ENCODE measurements around the gene FAM83B. TPM values are rescaled to one million over a fixed set of nuclear protein-coding genes. Genes with fewer than 3 reads are reported as not detected.
"Not testable (repeated sequence)": the region's sequence is repeated elsewhere in the genome, so short reads cannot be mapped to it uniquely, and the experiment has no call there.

The FAM83B gene
- total RNA-seq, 4 donors from 2014 or later, result 0.26 to 1.0 (median 0.44) TPM

GRCh38 chr6:54817236-54817635 is 29.3 kb upstream of the FAM83B start:
- in situ Hi-C loops (cut with MboI; ENCODE audit: low sequenced_read_pairs in 4 of 4), result no loop called here
- no peak overlapping the region for H3K4me3 ChIP-seq
- no peaks in the 10 kb centered on the region for H3K27me3 ChIP-seq

DNA sequence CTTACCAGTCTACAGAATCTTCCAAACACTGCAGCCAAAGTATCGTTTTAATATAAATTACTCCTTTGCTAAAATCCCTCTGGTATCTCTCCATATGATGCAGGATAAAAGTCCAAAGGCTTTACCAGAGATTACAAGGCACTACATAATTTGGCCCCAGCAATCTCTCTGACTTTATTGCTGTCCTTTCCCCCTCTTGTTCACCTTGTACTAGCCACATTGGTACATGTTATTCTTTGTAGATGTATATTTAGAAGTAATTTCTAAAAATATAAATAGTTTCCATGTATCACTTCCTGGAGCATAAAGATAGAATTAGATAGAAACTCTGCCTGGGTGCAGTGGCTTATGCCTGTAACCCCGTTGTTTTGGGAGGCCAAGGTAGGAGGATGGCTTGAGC is 28.7 kb upstream of the FAM83B start:
- Histone ChIP-seq H3K4me3 (no peak overlapping the region), H3K9me3 (no peaks in the 10 kb centered on the region), H3K27ac (no peak overlapping the region), H3K36me3 (no peaks in the 10 kb centered on the region), H3K27me3 (no peaks in the 10 kb centered on the region), H3K4me1 (no peaks in the 10 kb centered on the region)
- TF ChIP-seq, protein P1, sequence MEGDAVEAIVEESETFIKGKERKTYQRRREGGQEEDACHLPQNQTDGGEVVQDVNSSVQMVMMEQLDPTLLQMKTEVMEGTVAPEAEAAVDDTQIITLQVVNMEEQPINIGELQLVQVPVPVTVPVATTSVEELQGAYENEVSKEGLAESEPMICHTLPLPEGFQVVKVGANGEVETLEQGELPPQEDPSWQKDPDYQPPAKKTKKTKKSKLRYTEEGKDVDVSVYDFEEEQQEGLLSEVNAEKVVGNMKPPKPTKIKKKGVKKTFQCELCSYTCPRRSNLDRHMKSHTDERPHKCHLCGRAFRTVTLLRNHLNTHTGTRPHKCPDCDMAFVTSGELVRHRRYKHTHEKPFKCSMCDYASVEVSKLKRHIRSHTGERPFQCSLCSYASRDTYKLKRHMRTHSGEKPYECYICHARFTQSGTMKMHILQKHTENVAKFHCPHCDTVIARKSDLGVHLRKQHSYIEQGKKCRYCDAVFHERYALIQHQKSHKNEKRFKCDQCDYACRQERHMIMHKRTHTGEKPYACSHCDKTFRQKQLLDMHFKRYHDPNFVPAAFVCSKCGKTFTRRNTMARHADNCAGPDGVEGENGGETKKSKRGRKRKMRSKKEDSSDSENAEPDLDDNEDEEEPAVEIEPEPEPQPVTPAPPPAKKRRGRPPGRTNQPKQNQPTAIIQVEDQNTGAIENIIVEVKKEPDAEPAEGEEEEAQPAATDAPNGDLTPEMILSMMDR (IDR thresholded peaks at IDR 0.05 in 4 of 5, conservative IDR thresholded peaks at IDR 0.05 in 1 of 5), result no peak
- no peak for TF ChIP-seq POLR2A (IDR thresholded peaks at IDR 0.05)
- DNase-seq (no peak), ATAC-seq (no peak)
- in situ Hi-C loops (cut with MboI; ENCODE audit: low sequenced_read_pairs in 4 of 4) (no loop called here), intact Hi-C loops (cut with DNase I; ENCODE audit: low total_unique reads) (no loop called here)

More at GRCh38 chr6:54817236-54817635, 29.3 kb upstream of the FAM83B start:
- TF ChIP-seq, protein P1 (IDR thresholded peaks at IDR 0.05 in 4 of 5, conservative IDR thresholded peaks at IDR 0.05 in 1 of 5), result no peak
- TF ChIP-seq POLR2A (IDR thresholded peaks at IDR 0.05), result no peak
- DNase-seq (no peak), ATAC-seq (no peak)
- Histone ChIP-seq H3K4me1 (no peaks in the 10 kb centered on the region), H3K27ac (no peak overlapping the region), H3K9me3 (no peaks in the 10 kb centered on the region), H3K36me3 (no peaks in the 10 kb centered on the region)
- intact Hi-C loops (cut with DNase I; ENCODE audit: low total_unique reads), result no loop called here

- DNase-seq; H3K4me1 ChIP-seq; ATAC-seq; H3K27me3 ChIP-seq; in situ Hi-C loops (cut with MboI; ENCODE audit: low sequenced_read_pairs in 4 of 4); H3K36me3 ChIP-seq; H3K4me3 ChIP-seq; H3K9me3 ChIP-seq; H3K27ac ChIP-seq; intact Hi-C loops (cut with DNase I; ENCODE audit: low total_unique reads): not testable (repeated sequence)
Observed at GRCh38 chr6:54824225-54824624, 22.3 kb upstream of the FAM83B start.

DNA sequence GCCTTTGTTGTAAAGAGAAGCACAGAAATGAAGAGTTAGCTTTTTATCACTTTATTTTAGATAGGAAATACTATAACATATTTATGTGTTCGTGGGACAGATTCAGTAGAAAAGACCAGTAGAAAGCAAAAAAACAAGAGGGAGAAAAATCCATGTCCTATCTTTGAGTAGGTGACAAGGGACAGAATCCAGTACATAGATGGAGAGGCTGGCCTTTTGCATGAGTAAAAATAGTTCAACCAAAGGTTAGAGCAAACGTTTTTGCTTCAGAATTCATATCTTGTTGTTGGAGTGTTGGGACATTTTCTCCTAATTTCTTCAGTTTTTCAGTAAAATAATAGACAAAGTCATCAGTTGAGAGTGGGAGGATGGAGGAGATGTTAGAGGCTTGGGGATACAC is 19.6 kb upstream of the FAM83B start:
- in situ Hi-C loops (cut with MboI; ENCODE audit: low sequenced_read_pairs in 4 of 4) (no loop called here), intact Hi-C loops (cut with DNase I; ENCODE audit: low total_unique reads) (no loop called here)
- no peaks in the 10 kb centered on the region for H3K4me1 ChIP-seq
- no peaks in the 10 kb centered on the region for H3K27me3 ChIP-seq
- H3K4me3 ChIP-seq, result no peak overlapping the region
- H3K9me3 ChIP-seq, result no peaks in the 10 kb centered on the region
- no peak overlapping the region for H3K27ac ChIP-seq
- ATAC-seq (no peak), DNase-seq (no peak)
- no peaks in the 10 kb centered on the region for H3K36me3 ChIP-seq
- TF ChIP-seq POLR2A (IDR thresholded peaks at IDR 0.05), result no peak
- TF ChIP-seq, protein P1 (IDR thresholded peaks at IDR 0.05 in 4 of 5, conservative IDR thresholded peaks at IDR 0.05 in 1 of 5), result no peak

GRCh38 chr6:54830216-54830615 is 16.4 kb upstream of the FAM83B start:
- TF ChIP-seq POLR2A (IDR thresholded peaks at IDR 0.05), result no peak
- TF ChIP-seq, protein P1 (IDR thresholded peaks at IDR 0.05 in 4 of 5, conservative IDR thresholded peaks at IDR 0.05 in 1 of 5), result no peak
- DNase-seq, result no peak

More at GRCh38 chr6:54830216-54830615, 16.4 kb upstream of the FAM83B start:
- no peaks in the 10 kb centered on the region for H3K9me3 ChIP-seq
- intact Hi-C loops (cut with DNase I; ENCODE audit: low total_unique reads), result no loop called here
- H3K4me3 ChIP-seq, result no peak overlapping the region
- in situ Hi-C loops (cut with MboI; ENCODE audit: low sequenced_read_pairs in 4 of 4), result no loop called here
- H3K36me3 ChIP-seq, result no peaks in the 10 kb centered on the region
- ATAC-seq, result no peak
- no peak overlapping the region for H3K27ac ChIP-seq
- no peaks in the 10 kb centered on the region for H3K4me1 ChIP-seq
- no peaks in the 10 kb centered on the region for H3K27me3 ChIP-seq
